Right lobe of liver (tissue), 4 donors: ENCODE measurements around the gene AK3.

Source experiments
- POLR2A ChIP-seq: fragments of 450-650 bp; IDR thresholded peaks from one replicate; pipeline ENCODE4 v1.6.1; 2017; ENCODE audit warnings: antibody characterized with exemption, mild to moderate bottlenecking
- TF ChIP-seq, protein P1 (sequence below), 4 donors: fragments of 200-600 bp in 3 of 4; fragments of 450-650 bp in 1 of 4; IDR thresholded peaks; one replicate each; pipeline versions ENCODE4 v1.5.1 to v1.8.0; 2016 to 2022; ENCODE audit warnings: antibody characterized with exemption in 4 of 4, mild to moderate bottlenecking in 2 of 4
- donor health status: DM: no; HTN: no; CAD: no.
- donor health status: DM: no; HTN: no; CAD: no.
- donor health status: DM: no; HTN: yes; CAD: no.

DNA sequence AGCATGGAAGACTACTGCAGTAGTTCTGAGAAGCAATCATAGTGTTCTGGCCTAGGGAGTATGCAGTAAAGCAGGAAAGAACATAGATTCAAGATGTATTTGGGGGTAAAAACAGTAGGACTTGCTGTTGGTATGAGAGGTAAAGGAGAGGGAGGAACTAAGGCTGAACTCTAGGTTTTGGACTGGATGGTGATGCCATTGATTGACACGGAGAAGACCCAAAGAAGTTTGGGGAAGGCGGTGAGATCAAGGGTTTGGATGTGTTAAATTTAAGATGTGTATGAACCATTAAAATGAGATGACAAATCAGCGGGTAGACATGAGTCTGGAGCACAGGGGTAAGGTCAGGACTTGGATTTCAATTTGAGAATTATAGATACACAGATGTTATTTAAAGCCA is 63.6 kb downstream of the AK3 start:
- TF ChIP-seq, protein P1, sequence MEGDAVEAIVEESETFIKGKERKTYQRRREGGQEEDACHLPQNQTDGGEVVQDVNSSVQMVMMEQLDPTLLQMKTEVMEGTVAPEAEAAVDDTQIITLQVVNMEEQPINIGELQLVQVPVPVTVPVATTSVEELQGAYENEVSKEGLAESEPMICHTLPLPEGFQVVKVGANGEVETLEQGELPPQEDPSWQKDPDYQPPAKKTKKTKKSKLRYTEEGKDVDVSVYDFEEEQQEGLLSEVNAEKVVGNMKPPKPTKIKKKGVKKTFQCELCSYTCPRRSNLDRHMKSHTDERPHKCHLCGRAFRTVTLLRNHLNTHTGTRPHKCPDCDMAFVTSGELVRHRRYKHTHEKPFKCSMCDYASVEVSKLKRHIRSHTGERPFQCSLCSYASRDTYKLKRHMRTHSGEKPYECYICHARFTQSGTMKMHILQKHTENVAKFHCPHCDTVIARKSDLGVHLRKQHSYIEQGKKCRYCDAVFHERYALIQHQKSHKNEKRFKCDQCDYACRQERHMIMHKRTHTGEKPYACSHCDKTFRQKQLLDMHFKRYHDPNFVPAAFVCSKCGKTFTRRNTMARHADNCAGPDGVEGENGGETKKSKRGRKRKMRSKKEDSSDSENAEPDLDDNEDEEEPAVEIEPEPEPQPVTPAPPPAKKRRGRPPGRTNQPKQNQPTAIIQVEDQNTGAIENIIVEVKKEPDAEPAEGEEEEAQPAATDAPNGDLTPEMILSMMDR (IDR thresholded peaks at IDR 0.05) = no peak
- no peak for TF ChIP-seq POLR2A
